Cardiac muscle cell (in vitro differentiated cells and primary cell): ENCODE results near the gene CLDN5. TPM values are rescaled to one million over a fixed set of nuclear protein-coding genes. Genes with fewer than 3 reads are reported as not detected.

Source experiments
- DNase-seq, 2 donors: peaks; one replicate each; pipeline versions ENCODE4 v3.0.0 to v3.0.0-alpha.2; 2010 to 2017; ENCODE audit warnings: low read depth in 1 of 2, low spot score in 1 of 2
- H3K27ac ChIP-seq: fragments of 200-600 bp; sonication (generic); 2 replicates; pipeline ENCODE4 v1.5.1; 2016
- H3K27me3 ChIP-seq: fragments of 200-600 bp; sonication (generic); 2 replicates; pipeline ENCODE4 v1.6.0; 2016; ENCODE audit warnings: control low read depth
- H3K36me3 ChIP-seq: fragments of 200-600 bp; sonication (generic); 2 replicates; pipeline ENCODE4 v1.5.1; 2016; ENCODE audit warnings: control low read depth
- H3K4me1 ChIP-seq: fragments of 200-600 bp; sonication (generic); 2 replicates; pipeline ENCODE4 v1.8.1; 2017; ENCODE audit warnings: low read depth, mild to moderate bottlenecking, mixed run types
- H3K4me3 ChIP-seq: fragments of 200-600 bp; sonication (generic); 2 replicates; pipeline ENCODE4 v1.5.1; 2016; ENCODE audit warnings: mild to moderate bottlenecking
- H3K9me3 ChIP-seq: fragments of 200-600 bp; sonication (generic); 2 replicates; pipeline ENCODE4 v1.5.1; 2017; ENCODE audit warnings: low read depth, mild to moderate bottlenecking, control low read depth
- CTCF ChIP-seq: IDR thresholded peaks from 2 replicates; pipeline ENCODE4 v1.5.1; 2012; ENCODE audit warnings: low read depth, mild to moderate bottlenecking, low read length
- polyA plus RNA-seq: library from polyadenylated mRNA; unstranded; fragments of >200 nt; fragmentation: Nextera tagmentation; extraction: Ambion mirVana; gene quantifications from 2 replicates; pipeline ENCODE4 v1.2.1, GENCODE V29; 2016
- total RNA-seq: library from RNA; depleted of rRNA; stranded (reverse); fragments of >200 nt; gene quantifications from 2 replicates; pipeline ENCODE4 v1.2.3, GENCODE V29; 2016

CLDN5 gene
- total and polyA plus RNA-seq, 2 experiments from 2014 or later, result 0.13 to 1.0 TPM

GRCh38 chr22:19477321-19478044, 46.7 kb downstream of the CLDN5 start:
- peak overlapping the region; percentile 52 for H3K4me3 ChIP-seq
- H3K9me3 ChIP-seq, result no peaks in the 10 kb centered on the region
- peak in 1 of 2 donors; percentile 33 for DNase-seq
- no peaks in the 10 kb centered on the region for H3K36me3 ChIP-seq
- H3K27ac ChIP-seq, result no peak overlapping the region
- peaks cover 5% of the 10 kb centered on the region for H3K4me1 ChIP-seq
- no peaks in the 10 kb centered on the region for H3K27me3 ChIP-seq
- peak; percentile 35 for TF ChIP-seq CTCF

GRCh38 chr22:19476023-19476422, 48.2 kb downstream of the CLDN5 start:
- Histone ChIP-seq H3K4me3 (no peak overlapping the region), H3K27ac (no peak overlapping the region), H3K9me3 (no peaks in the 10 kb centered on the region), H3K36me3 (peaks cover 9% of the 10 kb centered on the region), H3K4me1 (peaks cover 5% of the 10 kb centered on the region), H3K27me3 (no peaks in the 10 kb centered on the region)
- no peak for TF ChIP-seq CTCF
- no peak for DNase-seq

GRCh38 chr22:19473578-19473977, 50.6 kb downstream of the CLDN5 start:
- Histone ChIP-seq H3K36me3 (peaks cover 27% of the 10 kb centered on the region), H3K9me3 (no peaks in the 10 kb centered on the region), H3K27me3 (no peaks in the 10 kb centered on the region), H3K4me1 (peaks cover 5% of the 10 kb centered on the region), H3K27ac (no peak overlapping the region), H3K4me3 (no peak overlapping the region)
- no peak for TF ChIP-seq CTCF
- no peak for DNase-seq

Other genes starting within 250 kb of the CLDN5 start
- 7.2 and 12.2 TPM in 2 replicates for gene CLTCL1, start 232.7 kb downstream of the CLDN5 start, total RNA-seq
- gene CLTCL1, start 232.7 kb downstream of the CLDN5 start, polyA plus RNA-seq, result 3.9 and 7.5 TPM in 2 replicates
- gene HIRA, start 92.7 kb downstream of the CLDN5 start, total RNA-seq, result 29.7 and 36.9 TPM in 2 replicates
- 17.1 and 35.9 TPM in 2 replicates for gene HIRA, start 92.7 kb downstream of the CLDN5 start, polyA plus RNA-seq
- 38.7 and 43.7 TPM in 2 replicates for gene MRPL40, start 91.9 kb downstream of the CLDN5 start, total RNA-seq
- 82.9 and 91.3 TPM in 2 replicates for gene MRPL40, start 91.9 kb downstream of the CLDN5 start, polyA plus RNA-seq
- 102 and 146 TPM in 2 replicates for gene C22orf39, start 76.7 kb downstream of the CLDN5 start, total RNA-seq
- 117 and 133 TPM in 2 replicates for gene C22orf39, start 76.7 kb downstream of the CLDN5 start, polyA plus RNA-seq
- 23.4 and 34.2 TPM in 2 replicates for gene UFD1, start 45.2 kb downstream of the CLDN5 start, total RNA-seq
- gene UFD1, start 45.2 kb downstream of the CLDN5 start, polyA plus RNA-seq, result 36.9 and 77.3 TPM in 2 replicates
- 7.6 and 9.1 TPM in 2 replicates for gene CDC45, start 44.5 kb downstream of the CLDN5 start, total RNA-seq
- gene CDC45, start 44.5 kb downstream of the CLDN5 start, polyA plus RNA-seq, result 11.2 and 15.5 TPM in 2 replicates
- 165 and 303 TPM in 2 replicates for gene SEPTIN5, start 190.1 kb upstream of the CLDN5 start, total RNA-seq
- gene SEPTIN5, start 190.1 kb upstream of the CLDN5 start, polyA plus RNA-seq, result 129 and 260 TPM in 2 replicates
- gene GP1BB, start 199.1 kb upstream of the CLDN5 start, total RNA-seq, result 89.4 and 100 TPM in 2 replicates
- 80.9 and 83.2 TPM in 2 replicates for gene GP1BB, start 199.1 kb upstream of the CLDN5 start, polyA plus RNA-seq
- gene TBX1, start 236.4 kb upstream of the CLDN5 start, total RNA-seq, result 0.12 and 0.35 TPM in 2 replicates
- gene TBX1, start 236.4 kb upstream of the CLDN5 start, polyA plus RNA-seq, result 0.71 and 0.84 TPM in 2 replicates